Lower lobe of right lung (tissue), 2 donors: ENCODE results near the gene RFX6. TPM values are rescaled to one million over a fixed set of nuclear protein-coding genes. Genes with fewer than 3 reads are reported as not detected.
A peak's percentile ranks its signal among the peaks of the same experiment; 100 is the strongest.

Experiments used
- ATAC-seq, 2 donors: fragments of 200-7000 bp; cut with Tn5 transposase; one replicate each; pipeline ENCODE4 v1.9.1; 2020 to 2022; ENCODE audit warnings: mild to moderate bottlenecking in 2 of 2, moderate library complexity in 2 of 2
- DNase-seq: peaks from one replicate; pipeline ENCODE4 v3.0.0-alpha.2; 2020
- H3K27ac ChIP-seq: fragments of 200-600 bp; one replicate; pipeline ENCODE4 v1.8.0; 2022
- H3K27me3 ChIP-seq: fragments of 200-600 bp; one replicate; pipeline ENCODE4 v1.8.0; 2022; ENCODE audit warnings: low read depth
- H3K36me3 ChIP-seq: fragments of 200-600 bp; one replicate; pipeline ENCODE4 v1.8.0; 2022; ENCODE audit warnings: mild to moderate bottlenecking
- H3K4me1 ChIP-seq: fragments of 200-600 bp; one replicate; pipeline ENCODE4 v1.8.0; 2022
- H3K4me3 ChIP-seq: fragments of 200-600 bp; one replicate; pipeline ENCODE4 v1.8.0; 2022; ENCODE audit warnings: mild to moderate bottlenecking
- H3K9me3 ChIP-seq: fragments of 200-600 bp; one replicate; pipeline ENCODE4 v1.8.0; 2022
- intact Hi-C: fragments of 100-400 bp; cut with DNase I; formaldehyde crosslinking; loops from one replicate; pipeline ENCODE4 v1.11.0; 2022
- total RNA-seq: library from RNA; stranded (reverse); fragmentation: NEBNext Ultra II Directional; extraction: Animal tissue kit (Norgen Biotek cat#: 25700); gene quantifications from one replicate; pipeline ENCODE4 v1.2.1, GENCODE V29; 2021
- TF ChIP-seq, protein P1 (sequence below): fragments of 200-600 bp; IDR thresholded peaks from one replicate; pipeline ENCODE4 v1.8.0; 2022; ENCODE audit warnings: antibody characterized with exemption, mild to moderate bottlenecking
- donor health status: DM: no; HTN: yes; CAD: no; lungs with severe emphysema.

RFX6 gene
- total RNA-seq, 1 donor from 2014 or later: not detected

GRCh38 chr6:116941727-116942126 is 64.7 kb downstream of the RFX6 start:
- H3K9me3 ChIP-seq: no peaks in the 10 kb centered on the region
- no peaks in the 10 kb centered on the region for H3K36me3 ChIP-seq
- no peak overlapping the region for H3K27ac ChIP-seq
- TF ChIP-seq, protein P1, sequence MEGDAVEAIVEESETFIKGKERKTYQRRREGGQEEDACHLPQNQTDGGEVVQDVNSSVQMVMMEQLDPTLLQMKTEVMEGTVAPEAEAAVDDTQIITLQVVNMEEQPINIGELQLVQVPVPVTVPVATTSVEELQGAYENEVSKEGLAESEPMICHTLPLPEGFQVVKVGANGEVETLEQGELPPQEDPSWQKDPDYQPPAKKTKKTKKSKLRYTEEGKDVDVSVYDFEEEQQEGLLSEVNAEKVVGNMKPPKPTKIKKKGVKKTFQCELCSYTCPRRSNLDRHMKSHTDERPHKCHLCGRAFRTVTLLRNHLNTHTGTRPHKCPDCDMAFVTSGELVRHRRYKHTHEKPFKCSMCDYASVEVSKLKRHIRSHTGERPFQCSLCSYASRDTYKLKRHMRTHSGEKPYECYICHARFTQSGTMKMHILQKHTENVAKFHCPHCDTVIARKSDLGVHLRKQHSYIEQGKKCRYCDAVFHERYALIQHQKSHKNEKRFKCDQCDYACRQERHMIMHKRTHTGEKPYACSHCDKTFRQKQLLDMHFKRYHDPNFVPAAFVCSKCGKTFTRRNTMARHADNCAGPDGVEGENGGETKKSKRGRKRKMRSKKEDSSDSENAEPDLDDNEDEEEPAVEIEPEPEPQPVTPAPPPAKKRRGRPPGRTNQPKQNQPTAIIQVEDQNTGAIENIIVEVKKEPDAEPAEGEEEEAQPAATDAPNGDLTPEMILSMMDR: no peak
- ATAC-seq (no peak), DNase-seq (no peak)
- no peaks in the 10 kb centered on the region for H3K4me1 ChIP-seq
- H3K4me3 ChIP-seq: no peak overlapping the region
- H3K27me3 ChIP-seq: no peaks in the 10 kb centered on the region
- intact Hi-C loops: no loop called here

- intact Hi-C loops: no loop called here
- ATAC-seq: peak; percentile 39 to 53
- no peaks in the 10 kb centered on the region for H3K9me3 ChIP-seq
- H3K36me3 ChIP-seq: no peaks in the 10 kb centered on the region
- H3K4me1 ChIP-seq: no peaks in the 10 kb centered on the region
- H3K27ac ChIP-seq: no peak overlapping the region
- no peak overlapping the region for H3K4me3 ChIP-seq
- no peak for DNase-seq
- H3K27me3 ChIP-seq: no peaks in the 10 kb centered on the region
- TF ChIP-seq, protein P1: no peak
These were observed 68.8 kb downstream of the RFX6 start for GRCh38 chr6:116945809-116946208.

GRCh38 chr6:116948533-116949304 is 71.7 kb downstream of the RFX6 start:
- Histone ChIP-seq H3K4me1 (no peaks in the 10 kb centered on the region), H3K9me3 (no peaks in the 10 kb centered on the region), H3K4me3 (no peak overlapping the region), H3K27ac (no peak overlapping the region), H3K27me3 (no peaks in the 10 kb centered on the region), H3K36me3 (no peaks in the 10 kb centered on the region)
- ATAC-seq: no peak
- TF ChIP-seq, protein P1: no peak
- intact Hi-C loops: no loop called here
- no peak for DNase-seq

DNA sequence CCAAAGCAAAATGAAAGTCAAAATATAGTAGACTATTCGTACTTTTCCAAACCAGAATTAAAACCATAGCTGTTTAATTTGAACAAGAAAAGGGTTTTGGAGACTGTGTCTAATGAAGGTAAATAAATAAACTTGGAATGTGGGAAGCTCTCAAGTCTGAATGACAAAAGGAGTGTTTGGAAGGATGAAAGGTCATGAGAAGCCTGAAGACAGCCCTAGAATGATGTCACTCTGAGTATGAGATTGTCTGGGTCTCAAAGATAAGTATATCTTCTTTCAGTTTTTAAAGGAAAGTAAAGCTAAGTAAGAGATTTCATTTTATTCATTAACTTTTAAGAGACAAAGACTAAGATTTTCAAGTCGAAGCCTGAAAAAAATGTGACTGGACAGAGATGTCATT is 72.9 kb downstream of the RFX6 start:
- no peak overlapping the region for H3K27ac ChIP-seq
- DNase-seq (no peak), ATAC-seq (no peak)
- no peaks in the 10 kb centered on the region for H3K27me3 ChIP-seq
- no peaks in the 10 kb centered on the region for H3K36me3 ChIP-seq
- no peaks in the 10 kb centered on the region for H3K9me3 ChIP-seq
- intact Hi-C loops: no loop called here
- H3K4me3 ChIP-seq: no peak overlapping the region
- TF ChIP-seq, protein P1: no peak
- H3K4me1 ChIP-seq: no peaks in the 10 kb centered on the region

DNA sequence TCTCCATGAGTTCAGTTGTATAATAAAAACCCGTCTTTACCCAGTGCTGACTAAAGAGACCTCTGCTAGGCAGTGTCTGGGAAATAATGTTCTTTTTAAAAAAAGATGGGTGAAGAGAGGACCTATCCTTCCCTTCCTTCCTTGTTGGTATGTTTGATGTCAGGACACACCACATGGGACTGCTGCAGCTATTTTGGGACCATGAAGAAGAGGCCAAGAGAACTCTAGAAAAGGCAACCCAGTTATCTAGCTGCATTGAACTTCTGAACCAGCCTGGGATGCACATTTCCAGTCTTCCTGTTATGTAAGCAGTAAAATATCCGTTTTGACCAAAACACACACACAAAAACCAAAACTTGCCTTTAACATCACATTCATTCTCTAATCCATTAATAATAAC is 77.3 kb downstream of the RFX6 start:
- intact Hi-C loops: no loop called here
- Histone ChIP-seq H3K9me3 (no peaks in the 10 kb centered on the region), H3K36me3 (no peaks in the 10 kb centered on the region), H3K4me1 (no peaks in the 10 kb centered on the region), H3K4me3 (no peak overlapping the region), H3K27ac (no peak overlapping the region), H3K27me3 (no peaks in the 10 kb centered on the region)
- DNase-seq (no peak), ATAC-seq (no peak)
- TF ChIP-seq, protein P1: no peak
